ENCODE measurements around the gene TMLHE. TPM values are rescaled to one million over a fixed set of nuclear protein-coding genes. Genes with fewer than 3 reads are reported as not detected.
"Not testable (repeated sequence)": the region's sequence is repeated elsewhere in the genome, so short reads cannot be mapped to it uniquely, and the experiment has no call there.

TMLHE gene
- 10 to 100 TPM; 13.6 to 21.4 (median 15.6) TPM for total RNA-seq

- H3K27me3 ChIP-seq: no peaks in the 10 kb centered on the region
- H3K9me3 ChIP-seq: no peaks in the 10 kb centered on the region
- WGBS: 28% methylated on average over 36 of the region's 50 CpGs
- H3K27ac ChIP-seq (replicated peaks in 1 of 4): peak within 1 kb of the TSS; percentile 87 to 92 (median 88)
- DNase-seq (ENCODE audit: extremely low spot score): no peak
- intact Hi-C loops (cut with DNase I): no loop called here
- H3K4me1 ChIP-seq: peaks cover 6 to 10% (median 9%) of the 10 kb centered on the region in 4 donors
- no peaks in the 10 kb centered on the region for H3K36me3 ChIP-seq
- no peak for TF ChIP-seq EP300 (IDR thresholded peaks at IDR 0.05)
- peak in 1 of 2 donors; percentile 18 for TF ChIP-seq POLR2AphosphoS5 (IDR thresholded peaks at IDR 0.05)
- H3K4me3 ChIP-seq: peak within 1 kb of the TSS; percentile 66 to 74 (median 72)
Measured at GRCh38 chrX:155612312-155613224, at the start of gene TMLHE, which contains the start of gene SPRY3. TSS of gene TMLHE (minus strand) at chrX:155612952. CDS start at chrX:155545276, 67,676 bp downstream. TSS of gene SPRY3 (plus strand) at chrX:155612586.

- Histone ChIP-seq H3K4me3 (no peak overlapping the region), H3K4me1 (no peaks in the 10 kb centered on the region), H3K27ac (replicated peaks in 1 of 4) (no peak overlapping the region), H3K9me3 (peaks cover 0 to 12% (median 0%) of the 10 kb centered on the region in 4 donors), H3K27me3 (no peaks in the 10 kb centered on the region), H3K36me3 (no peaks in the 10 kb centered on the region)
- TF ChIP-seq POLR2AphosphoS5 (IDR thresholded peaks at IDR 0.05) (no peak), CTCF (IDR thresholded peaks at IDR 0.05) (no peak), EP300 (IDR thresholded peaks at IDR 0.05) (no peak), POLR2A (IDR thresholded peaks at IDR 0.05; ENCODE audit: low read depth) (no peak)
- DNase-seq (ENCODE audit: extremely low spot score): no peak
- WGBS: 79% methylated on average over 2 of the region's 2 CpGs
- intact Hi-C loops (cut with DNase I): no loop called here
Measured at GRCh38 chrX:155662282-155662681, 49.5 kb upstream of the TMLHE start.

GRCh38 chrX:155645180-155645579 lies 32.4 kb upstream of the TMLHE start:
- Histone ChIP-seq H3K4me1 (no peaks in the 10 kb centered on the region), H3K27ac (replicated peaks in 1 of 4) (no peak overlapping the region), H3K4me3 (no peak overlapping the region), H3K36me3 (no peaks in the 10 kb centered on the region), H3K9me3 (no peaks in the 10 kb centered on the region), H3K27me3 (no peaks in the 10 kb centered on the region)
- intact Hi-C loops (cut with DNase I): no loop called here
- DNase-seq (ENCODE audit: extremely low spot score): no peak
- WGBS: 50% methylated on average over 2 of the region's 2 CpGs
- TF ChIP-seq CTCF (IDR thresholded peaks at IDR 0.05): no peak
- TF ChIP-seq EP300 (IDR thresholded peaks at IDR 0.05): no peak
- TF ChIP-seq POLR2A (IDR thresholded peaks at IDR 0.05; ENCODE audit: low read depth): no peak
- TF ChIP-seq POLR2AphosphoS5 (IDR thresholded peaks at IDR 0.05): no peak

- no peak overlapping the region for H3K4me3 ChIP-seq
- H3K27ac ChIP-seq (replicated peaks in 1 of 4): no peak overlapping the region
- intact Hi-C loops (cut with DNase I): no loop called here
- no peak for TF ChIP-seq CTCF (IDR thresholded peaks at IDR 0.05)
- TF ChIP-seq EP300 (IDR thresholded peaks at IDR 0.05): no peak
- no peak for TF ChIP-seq POLR2A (IDR thresholded peaks at IDR 0.05; ENCODE audit: low read depth)
- no peak for TF ChIP-seq POLR2AphosphoS5 (IDR thresholded peaks at IDR 0.05)
- H3K9me3 ChIP-seq: no peaks in the 10 kb centered on the region
- no peaks in the 10 kb centered on the region for H3K27me3 ChIP-seq
- no peaks in the 10 kb centered on the region for H3K36me3 ChIP-seq
- DNase-seq (ENCODE audit: extremely low spot score): no peak
- H3K4me1 ChIP-seq: no peaks in the 10 kb centered on the region
- 65% methylated on average over 2 of the region's 2 CpGs for WGBS
Measured at GRCh38 chrX:155643240-155643639, 30.5 kb upstream of the TMLHE start.

GRCh38 chrX:155641371-155641770 lies 28.6 kb upstream of the TMLHE start:
- H3K4me3 ChIP-seq: peak overlapping the region; percentile 20 to 39 (median 26)
- H3K4me1 ChIP-seq; intact Hi-C loops (cut with DNase I); H3K27me3 ChIP-seq; H3K36me3 ChIP-seq; H3K9me3 ChIP-seq; H3K27ac ChIP-seq (replicated peaks in 1 of 4): not testable (repeated sequence)
- DNase-seq (ENCODE audit: extremely low spot score): peak; percentile 87
- 52% methylated on average over 14 of the region's 14 CpGs for WGBS
